K562 (cell line): ENCODE measurements around the gene TRIM38. TPM values are rescaled to one million over a fixed set of nuclear protein-coding genes. Genes with fewer than 3 reads are reported as not detected.

Source experiments
- AFF1 ChIP-seq, 2 experiments: fragments of 450-650 bp; IDR thresholded peaks; 2 replicates each; pipeline ENCODE4 v1.6.1; 2018; ENCODE audit warnings: mild to moderate bottlenecking in 2 of 2, low read depth in 1 of 2; ENCODE audit not compliant: partially characterized antibody in 2 of 2
- ELF2 ChIP-seq: fragments of 250-450 bp; sonication (Bioruptor Pico); IDR thresholded peaks from 2 replicates; pipeline ENCODE4 v1.5.0; 2021; ENCODE audit warnings: mild to moderate bottlenecking
- HOXB6 ChIP-seq: fragments of 250-450 bp; sonication (Bioruptor Pico); IDR thresholded peaks from 2 replicates; pipeline ENCODE4 v1.5.1; 2022; ENCODE audit warnings: mild to moderate bottlenecking, borderline replicate concordance
- ILF3 ChIP-seq: fragments of 450-650 bp; IDR thresholded peaks from 2 replicates; pipeline ENCODE4 v1.6.1; 2018; ENCODE audit warnings: antibody characterized with exemption, mild to moderate bottlenecking, moderate library complexity, borderline replicate concordance
- MAX ChIP-seq: sonication (generic); formaldehyde crosslinking; IDR thresholded peaks from 2 replicates; pipeline ENCODE4 v1.9.0; 2022; ENCODE audit warnings: mild to moderate bottlenecking, missing genetic modification reagents
- NBN ChIP-seq: fragments of 450-650 bp; IDR thresholded peaks from 2 replicates; pipeline ENCODE4 v1.6.1; 2016; ENCODE audit warnings: low read depth, mild to moderate bottlenecking
- RBBP5 ChIP-seq: fragments of 200-600 bp; sonication (generic); IDR thresholded peaks from 2 replicates; pipeline ENCODE4 v1.6.1; 2012; ENCODE audit warnings: borderline replicate concordance, mild to moderate bottlenecking, low read length, control low read depth, inconsistent platforms; ENCODE audit not compliant: insufficient read depth, poor library complexity, severe bottlenecking
- RFX5 ChIP-seq: IDR thresholded peaks from 2 replicates; pipeline ENCODE4 v1.6.1; 2011; ENCODE audit warnings: low read depth, mild to moderate bottlenecking, improper control_type of control experiment, low read length
- SAP30 ChIP-seq: fragments of 200-600 bp; sonication (generic); IDR thresholded peaks from 2 replicates; pipeline ENCODE4 v1.6.1; 2012; ENCODE audit warnings: borderline replicate concordance, low read depth, mild to moderate bottlenecking, moderate library complexity, low read length, control low read depth, inconsistent platforms; ENCODE audit not compliant: insufficient read depth, poor library complexity, severe bottlenecking
- SRSF9 ChIP-seq: fragments of 200-400 bp; formaldehyde crosslinking; IDR thresholded peaks from 2 replicates; pipeline ENCODE4 v1.6.1; 2017; ENCODE audit warnings: low read depth, low read length, borderline replicate concordance
- ZNF184 ChIP-seq: sonication (generic); formaldehyde crosslinking; IDR thresholded peaks from 2 replicates; pipeline ENCODE4 v1.5.0; 2020; ENCODE audit warnings: missing genetic modification reagents
- ZNF318 ChIP-seq, 2 experiments: fragments of 450-650 bp; IDR thresholded peaks; 2 replicates each; pipeline ENCODE4 v1.6.1; 2016; ENCODE audit warnings: mild to moderate bottlenecking in 2 of 2, borderline replicate concordance in 1 of 2, low read depth in 1 of 2, moderate library complexity in 1 of 2
- ZNF583 ChIP-seq: fragments of 250-450 bp; sonication (Bioruptor Pico); IDR thresholded peaks from 2 replicates; pipeline ENCODE4 v1.4.0; 2020
- polyA plus RNA-seq, 8 experiments: library from polyadenylated mRNA; depleted of rRNA in 4 of 8; stranded (reverse) in 5 of 8; unstranded in 3 of 8; fragments of >200 nt; fragmentation: Nextera tagmentation in 2 of 8; fragmentation: Illumina TruSeq in 1 of 8; extraction: Ambion mirVana in 2 of 8; extraction: Trizol in 1 of 8; gene quantifications; 2 replicates each; pipeline versions ENCODE4 v1.2.1 to v1.2.3, GENCODE V29; 2011 to 2014; ENCODE audit warnings: inconsistent platforms in 1 of 8, missing spikeins in 1 of 8
- total RNA-seq, 7 experiments: library from RNA; depleted of rRNA in 6 of 7; stranded (reverse); fragments of >200 nt in 6 of 7; fragmentation: Illumina TruSeq in 2 of 7; extraction: Trizol in 2 of 7; gene quantifications; 2 replicates each; pipeline versions ENCODE4 v1.2.1 to v1.2.3, GENCODE V29; 2011 to 2021; ENCODE audit warnings: low replicate concordance in 1 of 7

TRIM38 gene
- total and polyA plus RNA-seq, 9 of the 15 experiments (the other 6 are each of a cell fraction or from before 2014, with no cell fraction given) = 1.7 to 6.7 (median 6.3) TPM

GRCh38 chr6:26033085-26033940 lies 70.7 kb downstream of the TRIM38 start (continued):
- TF ChIP-seq AFF1 (IDR thresholded peaks at IDR 0.05; ENCODE audit: low read depth in 1 of 2, partially characterized antibody in 2 of 2) (peak in 1 of 2 experiments; percentile 90), ZNF583 (0 out of 2 replicates have a peak, but pooled peaks have one; percentile 68), MAX (peak; percentile 61), SRSF9 (no peak), RFX5 (no peak), ILF3 (no peak), HOXB6 (no peak), ELF2 (CRISPR knock-in tag) (no peak), SAP30 (no peak), NBN (no peak), ZNF184 (CRISPR knock-in tag) (no peak), ZNF318 (IDR thresholded peaks at IDR 0.05; ENCODE audit: borderline replicate concordance in 1 of 2, low read depth in 1 of 2) (no peak), RBBP5 (peak; percentile 48)
